Measurements from ENCODE around the gene GPC6.

GRCh38 chr13:94351292-94351990 is 1124.8 kb downstream of the GPC6 start:
- no peak for TF ChIP-seq CTCF (conservative IDR thresholded peaks at IDR 0.05)
- TF ChIP-seq EZH2 (IDR thresholded peaks at IDR 0.05; ENCODE audit: low read depth), result no peak
